Stomach smooth muscle (tissue), 2 donors: ENCODE results near the gene ECT2.
"Not testable (repeated sequence)": the region's sequence is repeated elsewhere in the genome, so short reads cannot be mapped to it uniquely, and the experiment has no call there.

ENCODE experiments used
- H3K27ac ChIP-seq: one replicate; pipeline ENCODE4 v1.7.0; 2013; ENCODE audit warnings: mild to moderate bottlenecking, low read length, inconsistent platforms
- H3K27me3 ChIP-seq, 2 donors: one replicate each; pipeline ENCODE4 v1.7.0; 2013; ENCODE audit warnings: low read length in 2 of 2; ENCODE audit not compliant: insufficient read depth in 2 of 2, control insufficient read depth in 1 of 2
- H3K36me3 ChIP-seq, 2 donors: one replicate each; pipeline ENCODE4 v1.7.0; 2013; ENCODE audit warnings: low read length in 2 of 2; ENCODE audit not compliant: control insufficient read depth in 2 of 2, insufficient read depth in 2 of 2
- H3K4me1 ChIP-seq: one replicate; pipeline ENCODE4 v1.7.0; 2013; ENCODE audit warnings: low read length; ENCODE audit not compliant: control insufficient read depth, insufficient read depth
- H3K4me3 ChIP-seq, 2 donors: one replicate each; pipeline ENCODE4 v1.7.0; 2013; ENCODE audit warnings: low read length in 2 of 2
- H3K9ac ChIP-seq, 2 donors: one replicate each; pipeline ENCODE4 v1.7.0; 2013; ENCODE audit warnings: low read length in 2 of 2, mild to moderate bottlenecking in 1 of 2
- H3K9me3 ChIP-seq, 2 donors: one replicate each; pipeline ENCODE4 v1.7.0; 2013; ENCODE audit warnings: low read length in 2 of 2; ENCODE audit not compliant: control insufficient read depth in 2 of 2
- donor health status: healthy.
- donor health status: Pancreatic carcinoma.

ECT2 gene

DNA sequence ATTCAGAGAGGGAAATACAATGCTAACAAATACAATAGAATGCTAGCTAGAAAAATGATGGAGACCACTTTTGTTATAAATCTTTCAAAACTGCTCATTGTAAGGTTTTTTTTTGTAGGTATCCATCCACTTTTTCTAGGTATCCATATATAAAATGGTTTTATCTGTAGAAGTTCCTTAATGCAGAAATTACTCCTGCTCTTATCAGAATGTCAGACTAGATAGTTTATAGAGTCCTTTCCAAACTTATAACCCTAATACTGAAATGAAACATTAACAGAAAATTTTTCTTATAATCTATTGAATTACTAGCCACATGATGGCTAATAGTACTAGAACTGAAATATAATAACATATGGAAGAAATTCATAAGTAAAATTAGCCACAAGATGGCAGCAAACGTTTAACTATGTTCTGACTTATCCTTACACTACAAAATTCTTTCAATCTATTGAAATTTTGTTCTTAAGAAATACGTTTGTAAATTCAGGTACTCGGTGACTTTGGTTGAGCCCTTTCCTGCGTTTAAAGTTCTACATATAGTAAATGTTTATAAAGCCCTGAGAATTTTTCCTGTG lies 58.5 kb downstream of the ECT2 start:
- no peak overlapping the region for H3K27ac ChIP-seq
- no peaks in the 10 kb centered on the region for H3K27me3 ChIP-seq
- no peaks in the 10 kb centered on the region for H3K9me3 ChIP-seq
- H3K4me3 ChIP-seq: no peak overlapping the region
- peaks cover 0 to 3% of the 10 kb centered on the region in 2 donors for H3K36me3 ChIP-seq
- no peaks in the 10 kb centered on the region for H3K4me1 ChIP-seq
- no peak overlapping the region for H3K9ac ChIP-seq

GRCh38 chr3:172811099-172811498 lies 60.6 kb downstream of the ECT2 start:
- peaks cover 0 to 1% of the 10 kb centered on the region in 2 donors for H3K36me3 ChIP-seq
- no peaks in the 10 kb centered on the region for H3K4me1 ChIP-seq
- no peaks in the 10 kb centered on the region for H3K27me3 ChIP-seq
- no peak overlapping the region for H3K27ac ChIP-seq
- no peak overlapping the region for H3K4me3 ChIP-seq
- no peaks in the 10 kb centered on the region for H3K9me3 ChIP-seq
- H3K9ac ChIP-seq: no peak overlapping the region

- Histone ChIP-seq H3K27me3 (no peaks in the 10 kb centered on the region), H3K9ac (no peak overlapping the region), H3K9me3 (no peaks in the 10 kb centered on the region), H3K36me3 (no peaks in the 10 kb centered on the region), H3K27ac (no peak overlapping the region), H3K4me3 (no peak overlapping the region), H3K4me1 (no peaks in the 10 kb centered on the region)
These were observed 62.9 kb downstream of the ECT2 start for GRCh38 chr3:172813462-172813861.

DNA sequence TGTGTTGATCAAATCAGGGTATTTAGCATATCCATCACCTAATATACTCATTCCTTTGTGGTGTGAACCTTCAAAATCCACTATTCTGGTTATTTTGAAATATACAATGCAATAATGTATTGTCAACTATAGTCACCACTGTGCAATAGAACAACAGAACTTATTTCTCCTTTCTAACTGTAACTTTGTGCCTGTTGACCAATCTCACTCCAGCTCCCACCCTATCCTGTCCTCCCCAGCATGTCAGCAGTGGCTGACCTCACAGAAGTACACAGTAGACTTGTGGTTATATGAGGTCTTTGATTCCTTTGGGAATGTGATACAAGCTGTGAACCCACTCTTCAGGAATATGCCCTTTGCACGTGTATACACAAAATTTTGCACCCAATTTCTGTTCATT lies 64.2 kb downstream of the ECT2 start:
- H3K27ac ChIP-seq: no peak overlapping the region
- H3K9ac ChIP-seq: no peak overlapping the region

GRCh38 chr3:172815857-172816256 lies 65.3 kb downstream of the ECT2 start:
- no peak overlapping the region for H3K27ac ChIP-seq
- H3K9ac ChIP-seq: no peak overlapping the region
- no peaks in the 10 kb centered on the region for H3K4me1 ChIP-seq
- H3K9me3 ChIP-seq: no peaks in the 10 kb centered on the region
- no peaks in the 10 kb centered on the region for H3K36me3 ChIP-seq
- H3K4me3 ChIP-seq: no peak overlapping the region
- H3K27me3 ChIP-seq: no peaks in the 10 kb centered on the region

More for the DNA sequence above, 64.2 kb downstream of the ECT2 start:
- no peaks in the 10 kb centered on the region for H3K36me3 ChIP-seq
- H3K4me1 ChIP-seq: no peaks in the 10 kb centered on the region
- no peaks in the 10 kb centered on the region for H3K27me3 ChIP-seq
- H3K4me3 ChIP-seq: no peak overlapping the region
- H3K9me3 ChIP-seq: no peaks in the 10 kb centered on the region

DNA sequence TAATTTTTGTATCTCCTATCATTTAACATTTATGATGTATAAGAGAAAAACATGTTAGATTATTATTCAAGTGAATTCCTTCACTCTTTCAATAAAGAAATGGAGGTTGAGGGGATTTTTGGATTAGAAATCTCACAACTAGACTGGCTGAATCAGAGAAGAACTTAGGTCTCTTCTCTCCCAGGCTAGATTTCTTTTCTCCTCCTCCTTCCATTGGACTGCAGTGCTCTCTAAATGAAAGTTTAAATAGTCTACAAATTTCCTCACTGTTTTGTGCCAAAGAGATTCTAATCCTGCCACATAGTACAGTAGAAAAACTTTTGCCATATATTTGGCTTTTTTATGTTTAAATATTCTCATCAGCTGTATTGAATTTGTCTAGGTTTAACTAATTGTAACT lies 65.8 kb downstream of the ECT2 start:
- no peaks in the 10 kb centered on the region for H3K36me3 ChIP-seq
- H3K27me3 ChIP-seq: no peaks in the 10 kb centered on the region
- H3K9ac ChIP-seq: no peak overlapping the region
- H3K4me3 ChIP-seq: no peak overlapping the region
- H3K4me1 ChIP-seq: no peaks in the 10 kb centered on the region
- H3K27ac ChIP-seq: no peak overlapping the region
- no peaks in the 10 kb centered on the region for H3K9me3 ChIP-seq

GRCh38 chr3:172816968-172817367 lies 66.4 kb downstream of the ECT2 start:
- no peak overlapping the region for H3K9ac ChIP-seq
- no peak overlapping the region for H3K27ac ChIP-seq
- no peaks in the 10 kb centered on the region for H3K9me3 ChIP-seq
- no peaks in the 10 kb centered on the region for H3K4me1 ChIP-seq
- H3K36me3 ChIP-seq: no peaks in the 10 kb centered on the region
- H3K4me3 ChIP-seq: no peak overlapping the region
- H3K27me3 ChIP-seq: no peaks in the 10 kb centered on the region

DNA sequence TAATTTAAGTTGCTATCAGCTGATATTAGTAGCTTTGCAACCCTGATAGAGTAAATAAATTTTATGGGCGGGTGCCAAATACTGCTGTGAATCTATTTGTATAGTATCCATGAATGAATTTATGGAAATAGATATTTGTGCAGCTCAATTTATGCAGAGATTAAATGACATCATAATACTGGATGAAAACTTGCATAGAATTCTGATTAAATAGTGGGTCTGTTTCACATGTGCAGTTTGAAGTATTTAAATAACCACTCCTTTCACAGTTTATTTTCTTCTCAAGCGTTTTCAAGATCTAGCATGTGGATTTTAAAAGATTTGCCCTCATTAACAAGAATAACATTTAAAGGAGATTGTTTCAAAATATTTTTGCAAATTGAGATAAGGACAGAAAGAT lies 70.0 kb downstream of the ECT2 start:
- no peaks in the 10 kb centered on the region for H3K27me3 ChIP-seq
- no peak overlapping the region for H3K27ac ChIP-seq

GRCh38 chr3:172824229-172824628 lies 73.7 kb downstream of the ECT2 start:
- H3K27ac ChIP-seq: no peak overlapping the region
- H3K9ac ChIP-seq: no peak overlapping the region
- no peaks in the 10 kb centered on the region for H3K36me3 ChIP-seq
- H3K4me3 ChIP-seq: no peak overlapping the region
- H3K27me3 ChIP-seq: no peaks in the 10 kb centered on the region
- H3K9me3 ChIP-seq: no peaks in the 10 kb centered on the region
- no peaks in the 10 kb centered on the region for H3K4me1 ChIP-seq

More for the DNA sequence above, 70.0 kb downstream of the ECT2 start:
- H3K4me1 ChIP-seq: no peaks in the 10 kb centered on the region
- no peaks in the 10 kb centered on the region for H3K36me3 ChIP-seq
- H3K4me3 ChIP-seq: no peak overlapping the region
- H3K9ac ChIP-seq: no peak overlapping the region
- no peaks in the 10 kb centered on the region for H3K9me3 ChIP-seq

- not testable (repeated sequence) for H3K4me1 ChIP-seq, H3K27ac ChIP-seq, H3K27me3 ChIP-seq, H3K9me3 ChIP-seq, H3K9ac ChIP-seq, H3K36me3 ChIP-seq, H3K4me3 ChIP-seq
These were observed 76.7 kb downstream of the ECT2 start for GRCh38 chr3:172827231-172827630.

- Histone ChIP-seq H3K36me3 (no peaks in the 10 kb centered on the region), H3K27ac (no peak overlapping the region), H3K27me3 (no peaks in the 10 kb centered on the region), H3K9ac (no peak overlapping the region), H3K9me3 (no peaks in the 10 kb centered on the region), H3K4me3 (no peak overlapping the region), H3K4me1 (no peaks in the 10 kb centered on the region)
These were observed 82.5 kb downstream of the ECT2 start for GRCh38 chr3:172832983-172833382.
